LHCN-M2 (cell line): ENCODE measurements around the gene PPP1R9B. TPM values are rescaled to one million over a fixed set of nuclear protein-coding genes. Genes with fewer than 3 reads are reported as not detected.
A peak's percentile ranks its signal among the peaks of the same experiment; 100 is the strongest.

Experiments used
- DNase-seq: peaks from one replicate; pipeline ENCODE4 v3.0.0-alpha.2; 2012; ENCODE audit warnings: low read depth
- total RNA-seq: library from RNA; depleted of rRNA; stranded (reverse); fragments of >200 nt; gene quantifications from 2 replicates; pipeline ENCODE4 v1.2.3, GENCODE V29; 2014

PPP1R9B gene
- total RNA-seq, 1 experiment from 2014 or later: 42.7 TPM

GRCh38 chr17:50128441-50129352 lies 21.8 kb downstream of the PPP1R9B start:
- no peak for DNase-seq

GRCh38 chr17:50127697-50128361 lies 22.6 kb downstream of the PPP1R9B start:
- peak; percentile 49 for DNase-seq

GRCh38 chr17:50125420-50125997 lies 25.0 kb downstream of the PPP1R9B start:
- no peak for DNase-seq

GRCh38 chr17:50123649-50124349 lies 26.7 kb downstream of the PPP1R9B start:
- DNase-seq: no peak

GRCh38 chr17:50122945-50123344 lies 27.5 kb downstream of the PPP1R9B start:
- no peak for DNase-seq

- DNase-seq: no peak
Measured at GRCh38 chr17:50120475-50121253, 29.8 kb downstream of the PPP1R9B start.

- DNase-seq: no peak
Measured at GRCh38 chr17:50118828-50119218, 31.7 kb downstream of the PPP1R9B start.

GRCh38 chr17:50118076-50118827 lies 32.2 kb downstream of the PPP1R9B start:
- no peak for DNase-seq

GRCh38 chr17:50117202-50118051 lies 33.0 kb downstream of the PPP1R9B start:
- no peak for DNase-seq

GRCh38 chr17:50115756-50116155 lies 34.7 kb downstream of the PPP1R9B start:
- DNase-seq: no peak

- peak; percentile 66 for DNase-seq
Measured at GRCh38 chr17:50114849-50115357, 35.6 kb downstream of the PPP1R9B start.

GRCh38 chr17:50114401-50114800 lies 36.1 kb downstream of the PPP1R9B start:
- no peak for DNase-seq

GRCh38 chr17:50113624-50114320 lies 36.7 kb downstream of the PPP1R9B start:
- DNase-seq: no peak

- no peak for DNase-seq
Measured at GRCh38 chr17:50112694-50113093, 37.8 kb downstream of the PPP1R9B start.

- no peak for DNase-seq
Measured at GRCh38 chr17:50111673-50112655, 38.5 kb downstream of the PPP1R9B start.

- DNase-seq: no peak
Measured at GRCh38 chr17:50110591-50111349, 39.7 kb downstream of the PPP1R9B start.
